ENCODE data around the gene TANC1.

TANC1 gene

DNA sequence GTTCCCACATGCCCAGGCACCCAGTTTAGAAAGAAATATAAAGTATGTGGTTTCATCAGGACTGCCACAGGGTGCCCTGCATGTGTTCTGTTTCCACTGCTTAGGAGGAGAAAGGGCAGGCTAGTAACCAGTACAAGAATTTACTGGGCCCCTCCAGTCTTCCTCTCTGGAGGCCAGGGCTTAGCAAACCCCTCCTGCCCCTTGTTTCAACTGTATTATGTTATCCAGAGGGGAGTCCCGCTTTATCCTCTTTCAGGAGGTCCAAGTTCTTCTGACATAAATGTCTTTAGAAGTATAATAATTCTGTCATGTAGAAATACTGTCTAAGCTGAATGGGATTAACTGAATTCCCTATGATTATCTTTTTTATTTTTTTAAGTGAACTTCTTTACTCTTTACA, 185.9 kb downstream of the TANC1 start:
- Histone ChIP-seq H3K27me3 (no peaks in the 10 kb centered on the region), H3K27ac (peak overlapping the region; percentile 52; the same call in 1 of the 2 replicates), H3K4me1 (peaks cover 76% of the 10 kb centered on the region), H3K4me2 (peak overlapping the region; percentile 67), H3K4me3 (no peak overlapping the region), H3K9ac (peak overlapping the region; percentile 30; the same call in 1 of the 2 replicates), H3K36me3 (no peaks in the 10 kb centered on the region), H4K20me1 (no peaks in the 10 kb centered on the region), H3K9me3 (no peaks in the 10 kb centered on the region)
- no peak for TF ChIP-seq Cebpa-rat (IDR thresholded peaks at IDR 0.05)

- no peak overlapping the region for H3K9ac ChIP-seq
- no peak for TF ChIP-seq Cebpa-rat (IDR thresholded peaks at IDR 0.05)
These were observed 186.9 kb downstream of the TANC1 start for GRCh38 chr2:159155320-159155719.

GRCh38 chr2:159155791-159156190, 187.4 kb downstream of the TANC1 start:
- peak overlapping the region; percentile 81 for H3K4me2 ChIP-seq
- peaks cover 78% of the 10 kb centered on the region for H3K4me1 ChIP-seq
- no peaks in the 10 kb centered on the region for H3K27me3 ChIP-seq
- no peak overlapping the region for H3K4me3 ChIP-seq
- H4K20me1 ChIP-seq, result no peaks in the 10 kb centered on the region
- H3K9me3 ChIP-seq, result no peaks in the 10 kb centered on the region
- no peak overlapping the region for H3K27ac ChIP-seq
- TF ChIP-seq Cebpa-rat (IDR thresholded peaks at IDR 0.05), result no peak
- H3K9ac ChIP-seq, result no peak overlapping the region
- H3K36me3 ChIP-seq, result no peaks in the 10 kb centered on the region

More at GRCh38 chr2:159155320-159155719, 186.9 kb downstream of the TANC1 start:
- H3K4me1 ChIP-seq, result peaks cover 76% of the 10 kb centered on the region
- H3K36me3 ChIP-seq, result no peaks in the 10 kb centered on the region
- H3K27me3 ChIP-seq, result no peaks in the 10 kb centered on the region
- H4K20me1 ChIP-seq, result no peaks in the 10 kb centered on the region
- peak overlapping the region; percentile 81 for H3K4me2 ChIP-seq
- H3K4me3 ChIP-seq, result no peak overlapping the region
- H3K27ac ChIP-seq, result no peak overlapping the region
- no peaks in the 10 kb centered on the region for H3K9me3 ChIP-seq

GRCh38 chr2:159156834-159157233, 188.4 kb downstream of the TANC1 start:
- peak overlapping the region; percentile 54 for H3K27ac ChIP-seq
- H3K4me2 ChIP-seq, result peak overlapping the region; percentile 81
- TF ChIP-seq Cebpa-rat (IDR thresholded peaks at IDR 0.05), result peak; percentile 85
- no peaks in the 10 kb centered on the region for H3K36me3 ChIP-seq
- no peak overlapping the region; the same call in 1 of the 2 replicates for H3K9ac ChIP-seq
- H3K27me3 ChIP-seq, result no peaks in the 10 kb centered on the region
- no peaks in the 10 kb centered on the region for H3K9me3 ChIP-seq
- H3K4me1 ChIP-seq, result peaks cover 88% of the 10 kb centered on the region
- H4K20me1 ChIP-seq, result no peaks in the 10 kb centered on the region
- no peak overlapping the region for H3K4me3 ChIP-seq

- H3K4me3 ChIP-seq, result no peak overlapping the region
- peak overlapping the region; percentile 81 for H3K4me2 ChIP-seq
- no peaks in the 10 kb centered on the region for H3K36me3 ChIP-seq
- no peaks in the 10 kb centered on the region for H3K9me3 ChIP-seq
- H3K27me3 ChIP-seq, result no peaks in the 10 kb centered on the region
- H4K20me1 ChIP-seq, result no peaks in the 10 kb centered on the region
- no peak overlapping the region; the same call in 1 of the 2 replicates for H3K9ac ChIP-seq
- H3K27ac ChIP-seq, result peak overlapping the region; percentile 54
- peaks cover 96% of the 10 kb centered on the region for H3K4me1 ChIP-seq
- no peak for TF ChIP-seq Cebpa-rat (IDR thresholded peaks at IDR 0.05)
These were observed 189.1 kb downstream of the TANC1 start for GRCh38 chr2:159157361-159158209.

DNA sequence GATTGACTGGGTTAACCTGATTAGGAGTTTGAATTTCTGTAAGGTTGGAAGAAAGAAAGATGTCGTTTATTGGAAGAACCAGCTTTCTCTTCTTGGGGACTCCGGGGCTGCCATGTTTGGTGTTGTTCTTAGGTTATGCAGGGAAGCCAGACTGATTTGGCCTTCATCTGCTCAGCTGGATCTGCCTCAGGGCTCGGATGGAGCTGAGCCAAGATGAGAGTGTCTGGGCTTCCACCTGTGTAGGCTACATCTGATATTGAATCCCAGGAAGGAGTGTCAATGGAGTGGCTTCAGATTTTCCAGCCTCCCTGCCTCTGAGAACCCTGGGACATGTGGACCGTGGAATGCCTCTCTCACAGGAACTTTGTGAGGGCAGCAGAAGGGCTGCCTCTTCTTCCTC, 192.0 kb downstream of the TANC1 start:
- H4K20me1 ChIP-seq, result no peaks in the 10 kb centered on the region
- H3K27ac ChIP-seq, result peak overlapping the region; percentile 82
- no peaks in the 10 kb centered on the region for H3K9me3 ChIP-seq
- H3K9ac ChIP-seq, result peak overlapping the region; percentile 59; the same call in 1 of the 2 replicates
- TF ChIP-seq Cebpa-rat (IDR thresholded peaks at IDR 0.05), result no peak
- H3K27me3 ChIP-seq, result no peaks in the 10 kb centered on the region
- H3K4me1 ChIP-seq, result peaks cover 100% of the 10 kb centered on the region
- peak overlapping the region; percentile 83 for H3K4me2 ChIP-seq
- no peaks in the 10 kb centered on the region for H3K36me3 ChIP-seq
- peak overlapping the region; percentile 24; the same call in 1 of the 2 replicates for H3K4me3 ChIP-seq

GRCh38 chr2:159160954-159161353, 192.5 kb downstream of the TANC1 start:
- H3K4me1 ChIP-seq, result peaks cover 100% of the 10 kb centered on the region
- H4K20me1 ChIP-seq, result no peaks in the 10 kb centered on the region
- H3K9ac ChIP-seq, result peak overlapping the region; percentile 59; the same call in 1 of the 2 replicates
- H3K36me3 ChIP-seq, result no peaks in the 10 kb centered on the region
- peak overlapping the region; percentile 83 for H3K4me2 ChIP-seq
- H3K27me3 ChIP-seq, result no peaks in the 10 kb centered on the region
- H3K4me3 ChIP-seq, result peak overlapping the region; percentile 24; the same call in 1 of the 2 replicates
- no peaks in the 10 kb centered on the region for H3K9me3 ChIP-seq
- H3K27ac ChIP-seq, result peak overlapping the region; percentile 82
- no peak for TF ChIP-seq Cebpa-rat (IDR thresholded peaks at IDR 0.05)

- no peaks in the 10 kb centered on the region for H3K36me3 ChIP-seq
- H3K4me1 ChIP-seq, result peaks cover 76% of the 10 kb centered on the region
- peak overlapping the region; percentile 71 for H3K4me2 ChIP-seq
- H3K27me3 ChIP-seq, result no peaks in the 10 kb centered on the region
- no peaks in the 10 kb centered on the region for H4K20me1 ChIP-seq
- TF ChIP-seq Cebpa-rat (IDR thresholded peaks at IDR 0.05), result no peak
- no peak overlapping the region for H3K4me3 ChIP-seq
- peaks cover 8% of the 10 kb centered on the region; the same call in 1 of the 2 replicates for H3K9me3 ChIP-seq
- peak overlapping the region; percentile 82 for H3K27ac ChIP-seq
- H3K9ac ChIP-seq, result peak overlapping the region; percentile 48
These were observed 195.5 kb downstream of the TANC1 start for GRCh38 chr2:159163930-159164329.

GRCh38 chr2:159164457-159164911, 196.0 kb downstream of the TANC1 start:
- H3K4me3 ChIP-seq, result no peak overlapping the region
- H3K4me1 ChIP-seq, result peaks cover 71% of the 10 kb centered on the region
- peak overlapping the region; percentile 71 for H3K4me2 ChIP-seq
- no peaks in the 10 kb centered on the region for H3K27me3 ChIP-seq
- peak overlapping the region; percentile 82 for H3K27ac ChIP-seq
- no peak for TF ChIP-seq Cebpa-rat (IDR thresholded peaks at IDR 0.05)
- no peaks in the 10 kb centered on the region for H3K36me3 ChIP-seq
- H3K9ac ChIP-seq, result no peak overlapping the region
- H3K9me3 ChIP-seq, result peaks cover 8% of the 10 kb centered on the region; the same call in 1 of the 2 replicates
- no peaks in the 10 kb centered on the region for H4K20me1 ChIP-seq

GRCh38 chr2:159165048-159165447, 196.6 kb downstream of the TANC1 start:
- Histone ChIP-seq H3K9ac (no peak overlapping the region), H3K9me3 (peaks cover 8% of the 10 kb centered on the region; the same call in 1 of the 2 replicates), H3K36me3 (no peaks in the 10 kb centered on the region), H3K27me3 (no peaks in the 10 kb centered on the region), H3K4me2 (peak overlapping the region; percentile 71), H3K4me1 (peaks cover 65% of the 10 kb centered on the region), H3K4me3 (no peak overlapping the region), H3K27ac (peak overlapping the region; percentile 82), H4K20me1 (no peaks in the 10 kb centered on the region)
- no peak for TF ChIP-seq Cebpa-rat (IDR thresholded peaks at IDR 0.05)

Data from BLaER1 (cell line).